Panc1 (cell line): ENCODE results near the gene MPZL3. TPM values are rescaled to one million over a fixed set of nuclear protein-coding genes. Genes with fewer than 3 reads are reported as not detected.
A peak's percentile ranks its signal among the peaks of the same experiment; 100 is the strongest.

Experiments used
- ATAC-seq: fragments of 200-7000 bp; cut with Tn5 transposase; 2 replicates; pipeline ENCODE4 v1.9.1; 2020; ENCODE audit warnings: mild to moderate bottlenecking, moderate library complexity
- BruUV-seq: library from RNA; stranded (reverse); fragments of 400-500 nt; replicated peaks from 2 replicates; lab custom pipeline; 2021; lab: Mats Ljungman, UMichigan
- CTCF ChIA-PET: fragments of 300-600 bp; sonication (Branson Sonifier 250); formaldehyde crosslinking; loops from one replicate; lab custom pipeline; 2022; ENCODE audit warnings: antibody characterized with exemption; lab: Charles Lee
- POLR2A ChIA-PET: fragments of 300-600 bp; sonication (Branson Sonifier 250); formaldehyde crosslinking; loops from one replicate; lab custom pipeline; 2022; ENCODE audit warnings: antibody characterized with exemption; lab: Charles Lee
- DNase-seq: peaks from one replicate; pipeline ENCODE4 v3.0.0-alpha.2; 2010; ENCODE audit warnings: low read depth, low spot score
- H3K27ac ChIP-seq: 2 replicates; pipeline ENCODE4 v1.5.1; 2011; ENCODE audit warnings: mild to moderate bottlenecking, low read length, inconsistent platforms
- H3K27me3 ChIP-seq: fragments of 200-500 bp; sonication (Bioruptor generic); 2 replicates; pipeline ENCODE4 v1.6.0; 2014; ENCODE audit warnings: low read length, inconsistent platforms; ENCODE audit not compliant: control insufficient read depth, insufficient read depth
- H3K36me3 ChIP-seq: fragments of 200-500 bp; sonication (Bioruptor generic); 2 replicates; pipeline ENCODE4 v1.5.1; 2014; ENCODE audit warnings: inconsistent platforms, mild to moderate bottlenecking, low read length, moderate library complexity; ENCODE audit not compliant: control insufficient read depth, insufficient read depth
- H3K4me1 ChIP-seq: 2 replicates; pipeline ENCODE4 v1.5.1; 2011; ENCODE audit warnings: inconsistent platforms, mild to moderate bottlenecking, low read length, moderate library complexity; ENCODE audit not compliant: control insufficient read depth, insufficient read depth
- H3K4me3 ChIP-seq, 2 experiments: 2 replicates each; pipeline ENCODE4 v1.5.1; 2011 to 2012; ENCODE audit warnings: low read depth in 2 of 2, low read length in 2 of 2, mild to moderate bottlenecking in 2 of 2, inconsistent platforms in 1 of 2, moderate library complexity in 1 of 2
- H3K9me3 ChIP-seq: fragments of 200-500 bp; sonication (Bioruptor generic); 2 replicates; pipeline ENCODE4 v1.5.1; 2014; ENCODE audit warnings: low read depth, mild to moderate bottlenecking, inconsistent platforms, low read length, moderate library complexity; ENCODE audit not compliant: control insufficient read depth, insufficient read depth
- CTCF ChIP-seq: fragments of 450-650 bp; IDR thresholded peaks from 2 replicates; pipeline ENCODE4 v1.5.1; 2017; ENCODE audit warnings: mild to moderate bottlenecking
- POLR2AphosphoS5 ChIP-seq: IDR thresholded peaks from 2 replicates; pipeline ENCODE4 v1.6.1; 2012; ENCODE audit warnings: mild to moderate bottlenecking, low read depth, low read length, moderate library complexity
- REST ChIP-seq, 2 experiments: IDR thresholded peaks; 2 replicates each; pipeline ENCODE4 v1.6.1; 2011 to 2012; ENCODE audit warnings: low read depth in 2 of 2, control low read depth in 1 of 2, low read length in 1 of 2, mild to moderate bottlenecking in 1 of 2, moderate library complexity in 1 of 2; ENCODE audit not compliant: insufficient read depth in 1 of 2
- SIN3A ChIP-seq: IDR thresholded peaks from 2 replicates; pipeline ENCODE4 v1.6.1; 2012; ENCODE audit warnings: low read depth, mild to moderate bottlenecking, low read length, moderate library complexity, borderline replicate concordance; ENCODE audit not compliant: insufficient read depth
- TCF7L2 ChIP-seq: IDR thresholded peaks from 2 replicates; pipeline ENCODE4 v1.6.1; 2011; ENCODE audit warnings: mild to moderate bottlenecking, low read depth, low read length, inconsistent platforms
- in situ Hi-C: cut with HindIII; loops from 2 replicates; pipeline ENCODE4 v1.10.0; 2016; ENCODE audit warnings: low sequenced_read_pairs, low pct_unique_long_range_greater_than_20kb
- intact Hi-C: fragments of 100-400 bp; cut with micrococcal nuclease; formaldehyde crosslinking; loops from one replicate; pipeline ENCODE4 v1.10.0; 2022; ENCODE audit not compliant: unreplicated experiment
- total RNA-seq: library from RNA; stranded (reverse); gene quantifications from one replicate; pipeline ENCODE4 v1.2.1, GENCODE V29; 2021; ENCODE audit not compliant: unreplicated experiment

The MPZL3 gene
- total RNA-seq, 1 experiment from 2014 or later, result 1.0 TPM

GRCh38 chr11:118263695-118264568 is 11.8 kb upstream of the MPZL3 start, which contains the start of gene MPZL2:
TSS of gene MPZL2 (minus strand) at chr11:118264297. CDS start at chr11:118264153, 144 bp downstream.
- Histone ChIP-seq H3K4me1 (peaks cover 8% of the 10 kb centered on the region; the same call in 1 of the 2 replicates), H3K27ac (peak within 1 kb of the TSS; percentile 45), H3K36me3 (no peaks in the 10 kb centered on the region; the same call in 1 of the 2 replicates), H3K4me3 (peak within 1 kb of the TSS; percentile 25 to 27), H3K9me3 (no peaks in the 10 kb centered on the region; the same call in 1 of the 2 replicates), H3K27me3 (peaks cover 22% of the 10 kb centered on the region)
- TF ChIP-seq REST (IDR thresholded peaks at IDR 0.05; ENCODE audit: insufficient read depth in 1 of 2, low read depth in 2 of 2, low read length in 1 of 2) (no peak), CTCF (no peak), TCF7L2 (no peak), POLR2AphosphoS5 (no peak), SIN3A (no peak)
- BruUV-seq, result no TSS peak
- POLR2A ChIA-PET, result no interaction called here
- DNase-seq (no peak), ATAC-seq (peak; percentile 87)
- CTCF ChIA-PET, result no interaction called here
- in situ Hi-C loops (no loop called here), intact Hi-C loops (no loop called here)

GRCh38 chr11:118263112-118263511 is 10.9 kb upstream of the MPZL3 start:
- TF ChIP-seq SIN3A (no peak), TCF7L2 (no peak), POLR2AphosphoS5 (no peak), CTCF (no peak), REST (IDR thresholded peaks at IDR 0.05; ENCODE audit: insufficient read depth in 1 of 2, low read depth in 2 of 2, low read length in 1 of 2) (no peak)
- Histone ChIP-seq H3K36me3 (no peaks in the 10 kb centered on the region; the same call in 1 of the 2 replicates), H3K4me3 (no peak overlapping the region), H3K4me1 (peaks cover 8% of the 10 kb centered on the region; the same call in 1 of the 2 replicates), H3K27me3 (peaks cover 22% of the 10 kb centered on the region), H3K27ac (no peak overlapping the region), H3K9me3 (no peaks in the 10 kb centered on the region; the same call in 1 of the 2 replicates)
- CTCF ChIA-PET, result no interaction called here
- BruUV-seq, result no TSS peak
- intact Hi-C loops (no loop called here), in situ Hi-C loops (no loop called here)
- POLR2A ChIA-PET, result no interaction called here
- DNase-seq (no peak), ATAC-seq (no peak)
